Tongue (tissue), 2 donors: ENCODE data around the gene TMEM168. TPM values are rescaled to one million over a fixed set of nuclear protein-coding genes. Genes with fewer than 3 reads are reported as not detected.
A peak's percentile ranks its signal among the peaks of the same experiment; 100 is the strongest.
"Not testable (repeated sequence)": the region's sequence is repeated elsewhere in the genome, so short reads cannot be mapped to it uniquely, and the experiment has no call there.

Source experiments
- DNase-seq: peaks from one replicate; pipeline ENCODE4 v3.0.0-alpha.2; 2015
- total RNA-seq: library from RNA; depleted of rRNA; stranded (reverse); fragments of >200 nt; gene quantifications from one replicate; pipeline ENCODE4 v1.2.3, GENCODE V29; 2014

The TMEM168 gene
- total RNA-seq, 1 donor from 2014 or later = 44.6 TPM

GRCh38 chr7:112781558-112781957 is 8.6 kb downstream of the TMEM168 start:
- no peak for DNase-seq

GRCh38 chr7:112781110-112781509 is 9.1 kb downstream of the TMEM168 start:
- no peak for DNase-seq

- DNase-seq = no peak
These were observed 10.5 kb downstream of the TMEM168 start for GRCh38 chr7:112779667-112780066.

GRCh38 chr7:112777406-112777805 is 12.8 kb downstream of the TMEM168 start:
- no peak for DNase-seq

- no peak for DNase-seq
These were observed 19.0 kb downstream of the TMEM168 start for GRCh38 chr7:112771166-112771565.

- peak; percentile 63 for DNase-seq
These were observed 20.1 kb downstream of the TMEM168 start for GRCh38 chr7:112770051-112770450.

GRCh38 chr7:112765105-112765504 is 25.1 kb downstream of the TMEM168 start:
- no peak for DNase-seq

- no peak for DNase-seq
These were observed 26.2 kb downstream of the TMEM168 start for GRCh38 chr7:112763996-112764395.

- no peak for DNase-seq
These were observed 26.9 kb downstream of the TMEM168 start for GRCh38 chr7:112763298-112763697.

GRCh38 chr7:112759905-112760304 is 30.3 kb downstream of the TMEM168 start:
- no peak for DNase-seq

GRCh38 chr7:112757337-112757736 is 32.9 kb downstream of the TMEM168 start:
- no peak for DNase-seq

- no peak for DNase-seq
These were observed 36.9 kb downstream of the TMEM168 start for GRCh38 chr7:112753298-112753697.

- no peak for DNase-seq
These were observed 37.6 kb downstream of the TMEM168 start for GRCh38 chr7:112752576-112752975.

GRCh38 chr7:112749775-112750174 is 40.4 kb downstream of the TMEM168 start:
- no peak for DNase-seq

- DNase-seq = no peak
These were observed 41.8 kb downstream of the TMEM168 start for GRCh38 chr7:112748381-112748780.

- no peak for DNase-seq
These were observed 44.6 kb downstream of the TMEM168 start for GRCh38 chr7:112745635-112746034.

GRCh38 chr7:112744818-112745217 is 45.4 kb downstream of the TMEM168 start:
- no peak for DNase-seq

GRCh38 chr7:112743811-112744210 is 46.4 kb downstream of the TMEM168 start:
- DNase-seq = peak; percentile 44

GRCh38 chr7:112740667-112741066 is 49.5 kb downstream of the TMEM168 start:
- DNase-seq = no peak

GRCh38 chr7:112739436-112740180 is 50.6 kb downstream of the TMEM168 start:
- no peak for DNase-seq

- DNase-seq = no peak
These were observed 54.9 kb downstream of the TMEM168 start for GRCh38 chr7:112735261-112735660.

GRCh38 chr7:112731324-112731723 is 58.9 kb downstream of the TMEM168 start:
- DNase-seq = not testable (repeated sequence)

GRCh38 chr7:112726076-112726475 is 64.1 kb downstream of the TMEM168 start:
- no peak for DNase-seq

- DNase-seq = no peak
These were observed 66.8 kb downstream of the TMEM168 start for GRCh38 chr7:112723416-112723815.

- no peak for DNase-seq
These were observed 68.8 kb downstream of the TMEM168 start for GRCh38 chr7:112721366-112721765.
